ENCODE data around the gene RBM19.

RBM19 gene

DNA sequence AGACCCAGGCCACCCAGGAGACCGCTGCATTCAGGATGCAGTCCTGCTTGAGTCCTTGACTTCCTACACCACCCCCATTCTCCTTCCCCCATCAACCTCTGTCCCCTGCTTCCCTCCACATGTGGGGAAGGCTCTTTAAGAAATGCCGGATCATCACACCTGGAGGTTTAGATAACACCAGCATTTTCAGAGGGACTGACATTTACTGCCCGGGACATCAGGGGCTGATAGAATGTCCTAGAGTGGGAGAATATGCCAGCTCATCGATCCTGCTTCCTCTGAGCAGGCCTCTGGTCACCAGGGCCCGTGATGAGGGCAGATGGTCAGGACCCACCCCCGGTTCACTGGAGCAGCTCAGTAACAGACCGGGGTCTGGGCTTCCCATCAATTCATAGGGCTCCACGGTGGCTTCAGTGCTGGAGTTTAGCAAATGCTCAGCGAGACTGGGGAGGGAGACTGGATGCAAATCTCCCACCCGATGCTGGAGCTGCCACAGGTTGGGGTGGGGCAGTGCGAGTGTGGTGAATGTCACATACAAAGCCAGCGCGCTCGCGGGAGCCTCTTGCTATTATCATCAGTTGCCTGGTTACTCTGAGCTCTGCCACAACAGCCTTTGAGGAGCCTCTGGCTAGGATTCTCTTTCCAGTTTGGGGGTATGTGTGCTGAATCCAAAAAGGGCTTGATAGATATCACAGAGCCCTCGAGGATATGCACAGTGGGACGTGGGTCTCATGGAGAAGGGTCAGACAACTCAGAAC lies 111.6 kb downstream of the RBM19 start:
- H3K9me3 ChIP-seq (ENCODE audit: control insufficient read depth, low read depth, low read length), result no peaks in the 10 kb centered on the region
- H3K9ac ChIP-seq (ENCODE audit: low read length), result no peak overlapping the region
- H3K27me3 ChIP-seq (ENCODE audit: control insufficient read depth, insufficient read depth, low read length), result no peaks in the 10 kb centered on the region
- peaks cover 3% of the 10 kb centered on the region for H3K4me1 ChIP-seq (ENCODE audit: control insufficient read depth, low read depth, low read length)
- no peak overlapping the region for H3K27ac ChIP-seq (ENCODE audit: low read length)
- peaks cover 12% of the 10 kb centered on the region for H3K36me3 ChIP-seq (ENCODE audit: control insufficient read depth, low read depth, low read length)
- H3K4me3 ChIP-seq (ENCODE audit: low read length), result no peak overlapping the region

- H3K27ac ChIP-seq (ENCODE audit: low read length), result no peak overlapping the region
- H3K9ac ChIP-seq (ENCODE audit: low read length), result no peak overlapping the region
- no peaks in the 10 kb centered on the region for H3K4me1 ChIP-seq (ENCODE audit: control insufficient read depth, low read depth, low read length)
- no peaks in the 10 kb centered on the region for H3K9me3 ChIP-seq (ENCODE audit: control insufficient read depth, low read depth, low read length)
- H3K36me3 ChIP-seq (ENCODE audit: control insufficient read depth, low read depth, low read length), result peaks cover 12% of the 10 kb centered on the region
- no peak overlapping the region for H3K4me3 ChIP-seq (ENCODE audit: low read length)
- no peaks in the 10 kb centered on the region for H3K27me3 ChIP-seq (ENCODE audit: control insufficient read depth, insufficient read depth, low read length)
These were observed 112.6 kb downstream of the RBM19 start for GRCh38 chr12:113853491-113853890.

- H3K36me3 ChIP-seq (ENCODE audit: control insufficient read depth, low read depth, low read length), result peaks cover 12% of the 10 kb centered on the region
- H3K4me1 ChIP-seq (ENCODE audit: control insufficient read depth, low read depth, low read length), result no peaks in the 10 kb centered on the region
- H3K4me3 ChIP-seq (ENCODE audit: low read length), result no peak overlapping the region
- no peaks in the 10 kb centered on the region for H3K27me3 ChIP-seq (ENCODE audit: control insufficient read depth, insufficient read depth, low read length)
- no peak overlapping the region for H3K9ac ChIP-seq (ENCODE audit: low read length)
- no peak overlapping the region for H3K27ac ChIP-seq (ENCODE audit: low read length)
- H3K9me3 ChIP-seq (ENCODE audit: control insufficient read depth, low read depth, low read length), result no peaks in the 10 kb centered on the region
These were observed 113.2 kb downstream of the RBM19 start for GRCh38 chr12:113852695-113853490.

DNA sequence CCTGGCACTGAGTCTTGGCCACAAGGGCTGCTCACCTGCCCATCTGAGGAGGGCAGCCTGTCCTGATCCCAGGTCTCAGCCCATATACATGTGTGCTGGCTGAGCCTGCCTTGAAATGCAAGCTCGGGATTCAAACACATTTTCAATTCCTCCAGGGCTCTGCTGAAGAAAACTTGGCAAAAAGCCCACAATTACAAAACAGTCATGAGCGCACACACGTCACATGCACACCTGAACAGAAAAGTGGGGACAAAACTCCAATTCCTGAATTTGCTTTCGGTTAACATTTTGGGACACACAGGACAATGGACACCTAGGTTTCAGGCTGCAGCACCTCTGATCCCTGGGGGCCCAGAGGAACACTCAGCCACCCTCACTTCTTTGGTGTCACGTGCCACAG lies 113.9 kb downstream of the RBM19 start:
- H3K4me1 ChIP-seq (ENCODE audit: control insufficient read depth, low read depth, low read length), result no peaks in the 10 kb centered on the region
- no peak overlapping the region for H3K9ac ChIP-seq (ENCODE audit: low read length)
- H3K36me3 ChIP-seq (ENCODE audit: control insufficient read depth, low read depth, low read length), result peaks cover 7% of the 10 kb centered on the region
- no peaks in the 10 kb centered on the region for H3K27me3 ChIP-seq (ENCODE audit: control insufficient read depth, insufficient read depth, low read length)
- no peaks in the 10 kb centered on the region for H3K9me3 ChIP-seq (ENCODE audit: control insufficient read depth, low read depth, low read length)
- H3K27ac ChIP-seq (ENCODE audit: low read length), result no peak overlapping the region
- no peak overlapping the region for H3K4me3 ChIP-seq (ENCODE audit: low read length)

DNA sequence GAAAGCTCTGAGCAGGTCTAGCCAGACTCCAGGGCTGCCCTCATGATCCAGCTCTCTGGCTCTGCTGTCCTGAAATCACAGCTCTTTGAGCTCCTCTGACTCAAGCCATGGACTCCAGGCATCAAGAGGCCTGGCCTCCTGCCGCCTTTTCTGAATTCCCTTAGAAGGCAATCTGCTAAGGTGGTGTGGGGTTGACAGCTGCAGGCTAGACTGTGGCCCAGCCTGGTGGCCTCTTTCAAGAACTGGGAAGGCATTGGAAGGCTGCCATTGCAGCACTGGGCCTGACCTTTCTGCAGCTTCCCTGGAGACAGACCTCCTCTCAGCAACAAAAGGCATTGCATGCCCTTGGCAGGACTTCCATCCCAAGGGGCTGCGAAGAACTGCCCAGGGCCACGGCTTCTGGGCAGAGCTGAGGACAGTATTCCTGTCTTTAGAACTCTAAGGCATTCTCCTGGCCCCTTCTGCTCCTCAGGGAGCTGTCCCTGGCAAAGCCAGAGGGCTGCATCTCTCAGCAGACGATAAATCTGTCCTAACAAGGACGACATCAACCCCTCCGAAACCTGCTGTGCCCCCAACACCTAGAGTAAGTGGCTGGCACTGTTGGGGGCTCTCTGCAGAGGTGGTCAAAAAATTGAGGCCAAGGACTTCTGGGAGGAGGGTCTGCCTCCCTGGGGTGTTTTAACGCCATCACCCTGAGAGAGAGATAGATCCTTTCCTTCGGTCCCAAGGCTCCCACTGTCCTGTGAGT lies 115.6 kb downstream of the RBM19 start:
- no peak overlapping the region for H3K27ac ChIP-seq (ENCODE audit: low read length)
- no peaks in the 10 kb centered on the region for H3K27me3 ChIP-seq (ENCODE audit: control insufficient read depth, insufficient read depth, low read length)
- H3K9me3 ChIP-seq (ENCODE audit: control insufficient read depth, low read depth, low read length), result no peaks in the 10 kb centered on the region
- no peak overlapping the region for H3K9ac ChIP-seq (ENCODE audit: low read length)
- H3K36me3 ChIP-seq (ENCODE audit: control insufficient read depth, low read depth, low read length), result no peaks in the 10 kb centered on the region
- H3K4me3 ChIP-seq (ENCODE audit: low read length), result no peak overlapping the region
- H3K4me1 ChIP-seq (ENCODE audit: control insufficient read depth, low read depth, low read length), result no peaks in the 10 kb centered on the region

GRCh38 chr12:113847856-113848255 lies 118.3 kb downstream of the RBM19 start:
- H3K9me3 ChIP-seq (ENCODE audit: control insufficient read depth, low read depth, low read length), result no peaks in the 10 kb centered on the region
- H3K27me3 ChIP-seq (ENCODE audit: control insufficient read depth, insufficient read depth, low read length), result no peaks in the 10 kb centered on the region
- H3K27ac ChIP-seq (ENCODE audit: low read length), result no peak overlapping the region
- no peak overlapping the region for H3K9ac ChIP-seq (ENCODE audit: low read length)
- no peak overlapping the region for H3K4me3 ChIP-seq (ENCODE audit: low read length)
- H3K36me3 ChIP-seq (ENCODE audit: control insufficient read depth, low read depth, low read length), result no peaks in the 10 kb centered on the region
- no peaks in the 10 kb centered on the region for H3K4me1 ChIP-seq (ENCODE audit: control insufficient read depth, low read depth, low read length)

DNA sequence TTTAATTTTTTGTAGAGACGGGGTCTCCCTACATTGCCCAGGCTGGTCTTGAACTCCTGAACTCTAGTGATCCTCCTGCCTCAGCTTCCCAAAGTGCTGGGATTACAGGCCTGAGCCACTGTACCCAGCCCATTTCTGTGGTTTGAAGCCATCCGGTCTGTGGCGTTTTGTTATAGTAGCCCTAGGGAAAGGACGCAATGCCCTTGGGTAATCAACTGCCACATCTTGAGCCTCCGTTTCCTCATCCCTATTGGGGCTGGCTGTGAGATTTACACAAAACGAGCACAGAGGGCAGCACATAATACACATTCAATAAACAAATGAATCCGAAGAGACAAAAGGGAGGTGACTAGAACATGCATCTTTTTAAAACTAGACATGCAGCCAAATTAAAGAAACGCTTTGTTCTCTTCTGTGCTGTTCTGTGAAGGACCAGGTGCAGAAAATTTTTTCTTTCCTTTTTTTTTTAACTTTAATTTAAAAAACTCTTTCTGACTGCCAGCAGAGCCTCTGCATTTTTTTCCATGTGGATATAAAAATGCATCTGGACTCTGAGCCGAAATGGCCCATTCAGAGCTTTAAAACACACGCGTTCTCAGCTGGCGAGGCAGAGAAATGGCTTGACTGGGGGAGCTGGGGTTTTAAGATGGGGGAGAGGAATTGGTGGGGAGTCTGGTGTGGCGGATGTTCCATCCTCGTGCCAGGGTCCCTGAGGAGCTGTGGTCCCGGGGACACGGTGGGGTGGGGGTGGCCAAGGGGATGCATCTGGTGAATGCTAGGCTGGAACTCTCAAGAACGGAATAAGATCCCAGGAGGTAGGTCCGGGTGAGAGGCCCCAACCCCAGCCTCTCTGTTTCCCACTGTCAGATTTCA lies 119.0 kb downstream of the RBM19 start:
- no peaks in the 10 kb centered on the region for H3K27me3 ChIP-seq (ENCODE audit: control insufficient read depth, insufficient read depth, low read length)
- H3K36me3 ChIP-seq (ENCODE audit: control insufficient read depth, low read depth, low read length), result no peaks in the 10 kb centered on the region
- no peak overlapping the region for H3K4me3 ChIP-seq (ENCODE audit: low read length)
- H3K9me3 ChIP-seq (ENCODE audit: control insufficient read depth, low read depth, low read length), result no peaks in the 10 kb centered on the region
- H3K9ac ChIP-seq (ENCODE audit: low read length), result no peak overlapping the region
- H3K4me1 ChIP-seq (ENCODE audit: control insufficient read depth, low read depth, low read length), result no peaks in the 10 kb centered on the region
- no peak overlapping the region for H3K27ac ChIP-seq (ENCODE audit: low read length)

DNA sequence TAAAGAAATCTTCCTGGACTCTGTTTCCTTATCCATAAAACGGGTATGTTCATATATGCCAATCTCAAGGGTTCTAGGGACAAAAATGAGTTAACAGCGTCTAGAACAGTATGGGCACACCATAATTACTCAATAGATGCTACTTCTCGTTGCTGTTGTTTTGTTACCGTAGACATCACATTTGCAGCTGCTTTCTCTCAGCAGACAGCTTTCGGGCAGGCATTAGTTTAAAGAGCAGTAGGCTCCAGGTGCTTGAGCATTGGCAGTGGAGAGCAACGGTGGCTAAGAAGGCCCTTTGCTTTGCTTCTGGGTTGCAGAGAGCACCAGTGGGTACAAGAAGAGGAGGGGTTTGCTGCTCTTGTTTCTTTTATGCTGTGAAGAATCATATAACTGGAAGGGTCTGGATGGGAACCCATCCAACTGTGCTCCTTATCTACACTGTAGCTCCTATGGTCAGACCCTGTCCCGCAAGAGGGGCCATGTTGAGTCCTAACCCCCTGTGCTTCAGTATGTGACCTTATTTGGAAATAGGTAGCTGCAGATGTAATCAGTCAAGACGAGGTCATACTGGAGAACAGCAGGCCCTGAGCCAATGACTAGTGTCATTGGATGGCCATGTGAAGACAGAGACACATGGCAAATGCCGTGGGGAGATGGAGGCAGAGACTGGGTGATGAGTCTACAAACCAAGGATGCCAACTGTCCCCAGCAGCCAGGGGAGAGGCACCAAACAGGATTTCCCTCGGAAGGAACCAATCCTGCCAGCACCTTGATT lies 120.0 kb downstream of the RBM19 start:
- no peaks in the 10 kb centered on the region for H3K27me3 ChIP-seq (ENCODE audit: control insufficient read depth, insufficient read depth, low read length)
- no peak overlapping the region for H3K9ac ChIP-seq (ENCODE audit: low read length)
- H3K27ac ChIP-seq (ENCODE audit: low read length), result no peak overlapping the region
- no peaks in the 10 kb centered on the region for H3K4me1 ChIP-seq (ENCODE audit: control insufficient read depth, low read depth, low read length)
- H3K36me3 ChIP-seq (ENCODE audit: control insufficient read depth, low read depth, low read length), result no peaks in the 10 kb centered on the region
- no peak overlapping the region for H3K4me3 ChIP-seq (ENCODE audit: low read length)
- no peaks in the 10 kb centered on the region for H3K9me3 ChIP-seq (ENCODE audit: control insufficient read depth, low read depth, low read length)

- no peaks in the 10 kb centered on the region for H3K27me3 ChIP-seq (ENCODE audit: control insufficient read depth, insufficient read depth, low read length)
- H3K36me3 ChIP-seq (ENCODE audit: control insufficient read depth, low read depth, low read length), result no peaks in the 10 kb centered on the region
- H3K9ac ChIP-seq (ENCODE audit: low read length), result no peak overlapping the region
- no peaks in the 10 kb centered on the region for H3K9me3 ChIP-seq (ENCODE audit: control insufficient read depth, low read depth, low read length)
- H3K4me3 ChIP-seq (ENCODE audit: low read length), result no peak overlapping the region
- no peak overlapping the region for H3K27ac ChIP-seq (ENCODE audit: low read length)
- H3K4me1 ChIP-seq (ENCODE audit: control insufficient read depth, low read depth, low read length), result no peaks in the 10 kb centered on the region
These were observed 121.5 kb downstream of the RBM19 start for GRCh38 chr12:113844495-113845210.

GRCh38 chr12:113842699-113843098 lies 123.4 kb downstream of the RBM19 start:
- Histone ChIP-seq H3K27me3 (ENCODE audit: control insufficient read depth, insufficient read depth, low read length) (no peaks in the 10 kb centered on the region), H3K4me1 (ENCODE audit: control insufficient read depth, low read depth, low read length) (no peaks in the 10 kb centered on the region), H3K36me3 (ENCODE audit: control insufficient read depth, low read depth, low read length) (no peaks in the 10 kb centered on the region), H3K27ac (ENCODE audit: low read length) (no peak overlapping the region), H3K9ac (ENCODE audit: low read length) (no peak overlapping the region), H3K9me3 (ENCODE audit: control insufficient read depth, low read depth, low read length) (no peaks in the 10 kb centered on the region), H3K4me3 (ENCODE audit: low read length) (no peak overlapping the region)
